Daoy (cell line): Measurements from ENCODE around the gene CCDC178. TPM values are rescaled to one million over a fixed set of nuclear protein-coding genes. Genes with fewer than 3 reads are reported as not detected.
"Not testable (repeated sequence)": the region's sequence is repeated elsewhere in the genome, so short reads cannot be mapped to it uniquely, and the experiment has no call there.

Experiments used
- DNase-seq: peaks from one replicate; pipeline ENCODE4 v3.0.0-alpha.2; 2015; ENCODE audit warnings: low read depth
- total RNA-seq: library from RNA; depleted of rRNA; stranded (reverse); fragments of >200 nt; shearing (Covaris generic); gene quantifications from 2 replicates; pipeline ENCODE4 v1.2.3, GENCODE V29; 2014; rRNA removed

The CCDC178 gene
- not detected in 2 replicates for total RNA-seq

GRCh38 chr18:33440060-33441043 lies at the start of gene CCDC178:
TSS of gene CCDC178 (minus strand) at chr18:33440721. CDS start at chr18:33412088, 28,633 bp downstream.
- DNase-seq: peak; percentile 65

- DNase-seq: no peak
Observed at GRCh38 chr18:33483908-33484307, 43.4 kb upstream of the CCDC178 start.

DNA sequence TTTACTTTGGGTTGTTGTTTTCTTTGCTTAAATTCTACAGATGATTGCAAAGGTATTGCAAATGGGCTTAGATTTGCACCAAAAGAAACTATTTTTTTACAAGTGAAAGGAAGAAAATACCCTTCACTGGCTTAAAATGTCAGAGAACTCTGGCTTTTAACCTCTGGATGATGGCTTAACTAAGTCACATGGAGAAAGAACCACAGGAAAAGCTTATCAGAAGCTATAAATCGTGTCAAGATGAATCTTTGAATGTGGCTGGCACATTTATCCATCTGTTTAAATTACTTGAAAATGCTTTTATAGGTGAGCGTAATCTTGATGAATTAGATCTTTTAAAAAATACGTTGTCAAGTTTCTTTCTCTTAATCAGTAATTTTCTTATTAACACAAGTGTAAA lies 32.0 kb upstream of the CCDC178 start:
- no peak for DNase-seq

GRCh38 chr18:33470216-33470615 lies 29.7 kb upstream of the CCDC178 start:
- DNase-seq: peak; percentile 3

- DNase-seq: no peak
Observed at GRCh38 chr18:33469699-33470098, 29.2 kb upstream of the CCDC178 start.

- DNase-seq: no peak
Observed at GRCh38 chr18:33467531-33467930, 27.0 kb upstream of the CCDC178 start.

GRCh38 chr18:33466822-33467221 lies 26.3 kb upstream of the CCDC178 start:
- DNase-seq: no peak

- no peak for DNase-seq
Observed at GRCh38 chr18:33460681-33461080, 20.2 kb upstream of the CCDC178 start.

- no peak for DNase-seq
Observed at GRCh38 chr18:33459612-33460011, 19.1 kb upstream of the CCDC178 start.

GRCh38 chr18:33446604-33447003 lies 6.1 kb upstream of the CCDC178 start:
- DNase-seq: no peak

DNA sequence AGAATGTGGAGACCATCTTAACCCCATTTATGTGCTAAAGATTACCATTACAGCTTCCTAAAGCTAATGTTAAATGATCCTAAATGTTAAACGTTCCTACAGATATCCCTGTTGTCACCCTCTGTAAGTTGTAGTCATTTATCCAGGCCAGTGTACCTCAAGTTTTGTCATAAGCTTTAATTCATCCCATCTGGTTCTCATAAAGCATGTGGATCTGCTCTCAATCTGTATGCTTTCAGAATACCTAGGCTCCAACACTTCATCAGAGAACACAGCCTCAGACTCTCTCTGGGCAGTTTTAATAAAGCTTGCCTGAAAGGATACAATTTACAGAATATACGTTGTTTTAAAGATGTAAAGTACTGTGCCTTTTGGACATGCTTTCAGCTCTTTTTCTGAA lies 4.2 kb upstream of the CCDC178 start:
- no peak for DNase-seq

DNA sequence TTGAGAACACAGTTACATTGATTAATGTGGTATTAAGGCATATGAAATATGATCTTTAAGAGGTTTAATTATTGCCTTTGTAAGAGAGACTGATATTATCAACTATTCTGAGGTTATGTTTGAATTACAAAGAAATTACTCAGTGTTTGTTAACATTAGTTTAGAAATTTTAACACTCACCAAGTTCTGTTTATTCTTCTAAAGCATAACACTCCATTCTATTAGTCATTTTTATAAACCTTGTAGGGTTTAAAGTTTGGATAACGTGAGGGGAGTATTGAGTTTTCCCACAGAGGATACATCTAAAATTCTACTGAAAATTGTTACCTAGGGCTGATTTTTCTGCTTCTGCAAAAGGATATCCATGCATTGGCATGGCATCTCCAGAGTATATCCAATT lies 7.7 kb downstream of the CCDC178 start:
- no peak for DNase-seq

- no peak for DNase-seq
Observed at GRCh38 chr18:33427549-33427948, 13.0 kb downstream of the CCDC178 start.

GRCh38 chr18:33424266-33424946 lies 16.1 kb downstream of the CCDC178 start:
- no peak for DNase-seq

DNA sequence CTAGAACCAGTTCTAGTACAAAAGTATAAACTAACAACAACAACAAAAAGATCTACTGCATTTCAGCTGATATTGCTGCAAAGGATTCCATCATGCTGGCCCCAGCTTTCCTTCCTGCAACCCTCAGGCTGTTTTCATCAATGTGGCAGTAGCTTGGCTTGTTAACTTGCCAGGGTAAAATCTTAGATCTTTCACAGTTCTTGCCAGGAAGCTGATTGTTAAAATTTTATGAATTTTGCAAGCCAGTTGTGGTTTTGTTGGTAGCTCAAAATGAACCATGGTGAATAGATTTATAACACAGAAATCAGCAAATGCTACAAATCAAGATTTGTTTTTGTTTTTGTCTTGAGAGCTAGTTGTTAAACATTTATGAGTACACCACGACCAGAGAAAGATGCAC lies 19.3 kb downstream of the CCDC178 start:
- no peak for DNase-seq

- DNase-seq: no peak
Observed at GRCh38 chr18:33404244-33404873, 36.2 kb downstream of the CCDC178 start.

- not testable (repeated sequence) for DNase-seq
Observed at GRCh38 chr18:33398939-33399338, 41.6 kb downstream of the CCDC178 start.

DNA sequence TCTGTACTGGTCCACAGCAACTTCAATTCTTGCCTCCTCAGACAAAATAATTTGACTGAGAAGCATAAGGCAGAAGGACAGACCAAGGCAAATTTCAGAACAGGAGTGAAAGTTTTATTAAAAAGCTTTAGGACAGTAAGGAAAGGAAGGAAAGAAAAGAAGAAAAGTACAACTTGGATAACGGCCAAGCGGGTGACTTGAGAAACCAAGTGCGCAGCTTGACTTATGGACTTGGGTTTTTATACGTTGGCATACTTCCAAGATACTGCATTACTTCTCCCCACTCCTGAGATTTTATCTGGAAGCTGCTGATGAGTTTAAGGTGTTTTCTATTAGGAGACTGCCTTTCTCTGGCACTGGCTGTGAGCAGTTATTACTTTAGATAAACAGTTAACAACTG lies 64.7 kb downstream of the CCDC178 start:
- no peak for DNase-seq

GRCh38 chr18:33372442-33372841 lies 68.1 kb downstream of the CCDC178 start:
- no peak for DNase-seq

- no peak for DNase-seq
Observed at GRCh38 chr18:33369711-33370449, 70.6 kb downstream of the CCDC178 start.

DNA sequence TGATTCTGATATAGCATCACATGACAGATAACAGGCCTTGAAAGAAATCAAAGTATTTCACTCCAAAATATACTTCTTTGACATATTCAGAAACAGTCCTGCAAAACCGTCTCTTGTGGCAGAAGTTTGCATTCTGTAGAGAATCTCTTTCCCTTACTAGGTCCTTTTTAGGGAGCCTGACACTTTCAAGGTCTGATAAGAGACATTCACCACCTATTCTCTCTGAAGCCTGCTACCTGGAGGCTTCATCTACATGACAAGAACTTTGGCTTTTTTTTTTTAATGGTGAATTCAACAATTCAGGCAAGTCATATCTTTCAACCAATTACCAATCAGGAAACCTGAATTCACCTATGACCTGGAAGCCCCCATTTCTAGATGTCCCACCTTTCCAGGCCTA lies 83.8 kb downstream of the CCDC178 start:
- no peak for DNase-seq

DNA sequence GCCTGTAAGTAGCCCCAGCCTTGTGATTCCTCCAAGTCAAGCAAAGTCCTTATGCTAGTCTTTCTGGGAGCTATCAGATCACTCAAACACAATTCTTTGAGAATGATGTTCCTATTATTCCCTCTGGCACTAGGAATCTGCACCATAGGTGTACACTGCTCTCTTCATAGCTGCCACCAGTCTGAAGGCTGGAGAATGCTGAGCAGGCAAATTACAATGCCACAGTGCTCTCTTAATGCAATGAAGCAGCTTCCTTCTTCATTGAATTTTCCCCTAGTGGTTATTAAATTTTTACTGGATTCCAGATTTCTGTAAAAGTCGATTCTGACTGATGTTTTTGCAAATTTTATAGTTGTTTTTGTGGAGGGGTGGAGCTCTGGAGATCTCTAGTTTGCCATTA lies 84.8 kb downstream of the CCDC178 start:
- DNase-seq: no peak
